KOPT-K1 (cell line): Measurements from ENCODE around the gene RUNX3.

Source experiments
- H3K27ac ChIP-seq: fragments of 200-600 bp; sonication (generic); 2 replicates; pipeline ENCODE4 v1.5.1; 2016; ENCODE audit warnings: antibody characterized with exemption, mild to moderate bottlenecking, low read depth, low read length; ENCODE audit not compliant: poor library complexity, severe bottlenecking
- H3K36me3 ChIP-seq: fragments of 200-600 bp; sonication (generic); 2 replicates; pipeline ENCODE4 v1.5.1; 2017; ENCODE audit warnings: antibody characterized with exemption, mild to moderate bottlenecking, low read length, moderate library complexity; ENCODE audit not compliant: insufficient read depth
- H3K9me3 ChIP-seq: fragments of 200-600 bp; sonication (generic); 2 replicates; pipeline ENCODE4 v1.5.1; 2017; ENCODE audit warnings: antibody characterized with exemption, low read length, mild to moderate bottlenecking; ENCODE audit not compliant: insufficient read depth, poor library complexity, severe bottlenecking

RUNX3 gene

GRCh38 chr1:24966724-24967346, 36.8 kb upstream of the RUNX3 start:
- Histone ChIP-seq H3K36me3 (0 out of 2 replicates have a peak, but pooled peaks cover 2% of the 10 kb centered on the region), H3K9me3 (no peaks in the 10 kb centered on the region), H3K27ac (peak overlapping the region; percentile 91)

DNA sequence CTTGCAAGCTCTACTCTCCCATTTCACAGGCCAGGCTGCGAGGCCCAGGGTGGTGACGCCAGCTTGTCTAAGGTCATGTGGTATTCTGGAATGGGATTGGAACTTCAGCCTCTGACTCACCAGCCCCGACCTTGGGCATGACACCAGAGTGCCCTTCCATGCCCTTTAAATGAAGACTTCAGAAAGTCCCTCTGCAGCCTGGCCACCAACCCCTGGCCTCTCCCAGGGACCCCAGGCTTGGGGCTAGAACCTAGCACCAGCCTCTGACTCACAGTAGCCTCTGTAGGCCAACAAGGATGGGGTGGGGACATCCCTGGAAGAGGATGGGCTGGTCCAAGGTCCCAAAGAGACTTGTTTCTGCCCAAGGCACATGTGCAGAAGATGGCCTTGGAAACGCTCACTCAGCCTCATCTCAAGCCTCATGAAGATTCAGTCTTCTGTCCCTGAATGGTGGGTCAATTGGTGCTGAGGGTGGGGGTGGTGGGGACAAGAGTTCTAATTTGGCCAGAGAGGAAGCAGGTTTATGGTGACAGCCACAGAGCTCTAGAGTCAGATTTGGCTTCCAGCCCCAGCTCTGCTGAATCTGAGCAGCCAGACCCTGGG, 36.1 kb upstream of the RUNX3 start:
- no peaks in the 10 kb centered on the region for H3K9me3 ChIP-seq
- H3K27ac ChIP-seq, result peak overlapping the region; percentile 91
- 0 out of 2 replicates have a peak, but pooled peaks cover 7% of the 10 kb centered on the region for H3K36me3 ChIP-seq

DNA sequence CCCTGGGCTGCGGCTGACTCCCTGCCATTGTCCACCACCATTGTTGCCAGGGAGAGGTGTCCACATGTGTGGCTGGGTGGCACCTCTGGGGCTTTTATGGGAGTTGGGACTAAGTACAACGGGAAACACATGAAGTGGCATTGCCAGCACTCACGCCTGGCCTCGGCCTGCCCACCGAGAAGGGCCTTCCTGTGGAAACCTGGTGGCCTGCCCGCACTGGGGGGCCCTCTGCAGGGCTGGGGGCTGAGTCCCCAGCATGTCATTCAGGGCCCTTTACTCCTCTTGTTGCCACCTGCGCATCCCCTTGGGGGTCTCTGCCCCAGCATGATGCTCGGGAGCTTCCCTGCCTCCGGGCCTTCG, 35.5 kb upstream of the RUNX3 start:
- Histone ChIP-seq H3K36me3 (peaks cover 7% of the 10 kb centered on the region; the same call in 1 of the 2 replicates), H3K27ac (peak overlapping the region; percentile 91), H3K9me3 (no peaks in the 10 kb centered on the region)

- Histone ChIP-seq H3K27ac (peak overlapping the region; percentile 91), H3K9me3 (no peaks in the 10 kb centered on the region), H3K36me3 (peaks cover 10% of the 10 kb centered on the region; the same call in 1 of the 2 replicates)
Observed at GRCh38 chr1:24964811-24965570, 34.9 kb upstream of the RUNX3 start.

GRCh38 chr1:24963943-24964693, 34.0 kb upstream of the RUNX3 start:
- H3K36me3 ChIP-seq, result peaks cover 11% of the 10 kb centered on the region; the same call in 1 of the 2 replicates
- no peaks in the 10 kb centered on the region for H3K9me3 ChIP-seq
- H3K27ac ChIP-seq, result peak overlapping the region; percentile 91

DNA sequence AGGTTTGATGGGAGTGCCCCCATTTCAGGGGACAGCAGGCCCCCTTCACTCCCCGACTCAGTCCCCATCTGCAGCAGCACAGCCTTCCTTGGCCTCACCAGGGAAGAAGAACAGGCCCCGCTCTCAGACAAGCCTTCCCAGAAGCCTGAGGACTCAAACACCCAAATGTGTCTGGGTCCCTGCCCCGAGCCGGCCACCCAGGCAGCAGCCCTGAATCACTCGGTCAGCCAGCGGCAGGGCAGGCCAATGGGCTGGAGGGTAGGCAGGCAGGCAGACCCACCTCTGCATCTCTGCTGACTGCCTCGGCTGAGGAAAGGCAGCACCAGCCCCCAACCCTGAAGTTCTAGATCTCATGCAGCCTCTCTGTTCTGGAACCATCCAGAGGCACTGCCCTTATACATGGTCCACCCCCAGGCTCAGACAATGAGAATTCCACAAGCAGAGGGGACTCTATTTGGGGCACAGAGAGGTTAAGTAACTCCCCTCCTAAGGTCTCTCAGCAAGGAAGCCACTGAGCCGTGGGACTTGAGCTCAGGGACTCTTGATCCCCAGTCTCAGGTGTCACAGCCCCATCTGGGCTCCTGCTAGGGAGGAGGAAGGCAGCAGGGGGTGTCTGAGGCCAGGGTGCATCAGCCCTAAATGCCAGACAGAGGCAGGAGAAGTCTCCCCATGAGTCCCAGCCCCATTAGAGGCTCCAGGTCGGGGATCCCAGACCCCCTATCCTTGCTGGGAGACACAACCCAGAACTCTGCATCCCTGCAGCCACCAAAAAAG, 33.2 kb upstream of the RUNX3 start:
- H3K27ac ChIP-seq, result peak overlapping the region; percentile 91
- no peaks in the 10 kb centered on the region for H3K9me3 ChIP-seq
- H3K36me3 ChIP-seq, result peaks cover 11% of the 10 kb centered on the region; the same call in 1 of the 2 replicates

GRCh38 chr1:24961961-24962861, 32.1 kb upstream of the RUNX3 start:
- Histone ChIP-seq H3K36me3 (peaks cover 13% of the 10 kb centered on the region; the same call in 1 of the 2 replicates), H3K27ac (peak overlapping the region; percentile 91), H3K9me3 (no peaks in the 10 kb centered on the region)

DNA sequence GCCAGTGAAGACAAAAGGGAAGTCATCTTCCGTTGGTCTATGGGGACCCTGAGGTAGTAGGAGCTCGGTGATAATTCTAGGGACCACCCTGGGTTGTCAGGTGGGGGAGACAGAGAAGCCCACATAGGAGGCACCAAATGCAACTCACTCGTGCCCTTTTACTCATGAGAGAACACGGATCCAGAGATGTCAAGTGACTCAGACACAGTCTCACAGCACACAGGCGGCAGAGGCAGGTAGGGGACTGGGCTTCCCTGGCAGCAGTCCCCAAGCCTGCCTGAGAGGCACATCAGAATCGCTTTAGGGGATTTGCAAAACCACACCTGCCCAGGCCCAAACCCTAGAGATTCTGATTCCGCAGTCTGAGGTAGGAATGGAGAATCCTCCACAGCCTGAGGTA, 31.3 kb upstream of the RUNX3 start:
- H3K27ac ChIP-seq, result no peak overlapping the region
- peaks cover 19% of the 10 kb centered on the region; the same call in 1 of the 2 replicates for H3K36me3 ChIP-seq
- H3K9me3 ChIP-seq, result no peaks in the 10 kb centered on the region

- H3K9me3 ChIP-seq, result no peaks in the 10 kb centered on the region
- H3K36me3 ChIP-seq, result peaks cover 27% of the 10 kb centered on the region; the same call in 1 of the 2 replicates
- no peak overlapping the region for H3K27ac ChIP-seq
Observed at GRCh38 chr1:24960071-24960801, 30.2 kb upstream of the RUNX3 start.

GRCh38 chr1:24959623-24959975, 29.5 kb upstream of the RUNX3 start:
- H3K27ac ChIP-seq, result no peak overlapping the region
- no peaks in the 10 kb centered on the region for H3K9me3 ChIP-seq
- H3K36me3 ChIP-seq, result peaks cover 33% of the 10 kb centered on the region; the same call in 1 of the 2 replicates

DNA sequence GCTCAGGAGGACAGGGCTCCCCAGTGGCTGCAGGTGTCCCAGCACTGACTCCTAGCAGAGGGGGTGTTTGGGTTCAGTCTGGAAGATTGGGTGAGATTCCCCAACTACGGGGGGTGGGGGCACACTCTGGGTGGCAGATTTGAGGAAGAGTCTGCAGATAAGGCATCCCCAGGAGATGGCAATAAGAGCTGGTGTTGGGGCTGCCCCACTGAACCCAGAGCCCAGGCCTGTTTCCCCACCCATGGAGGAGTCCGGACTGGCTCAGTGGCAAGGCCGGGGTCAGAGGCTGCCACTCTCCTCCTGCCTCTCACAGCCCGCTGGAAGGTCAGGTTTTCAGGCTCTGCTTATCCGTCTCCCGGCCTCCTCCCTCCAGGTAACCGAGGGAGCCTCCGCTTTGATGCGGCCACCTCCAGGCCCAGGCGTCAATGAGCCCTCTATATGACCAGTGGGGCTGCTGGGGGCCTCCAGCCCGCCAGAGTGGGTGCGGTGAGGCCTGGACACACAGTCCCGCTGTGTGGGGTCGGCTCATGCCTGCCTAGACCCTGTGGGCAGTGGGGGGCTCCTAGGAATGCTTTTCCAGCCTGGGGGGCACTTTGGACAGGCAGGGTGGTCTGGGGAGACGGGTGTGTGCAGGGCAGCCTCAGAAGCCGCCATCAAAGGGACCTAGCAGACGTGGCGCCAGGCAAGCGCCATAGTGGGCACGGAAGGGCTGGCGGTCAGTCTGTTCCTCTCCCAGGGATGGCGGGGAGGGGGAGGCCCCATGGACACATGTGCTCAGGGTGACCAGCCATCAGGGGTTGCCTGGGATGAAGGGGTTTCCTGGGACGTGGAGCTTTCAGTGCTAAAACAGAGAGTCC, 28.9 kb upstream of the RUNX3 start:
- H3K9me3 ChIP-seq, result no peaks in the 10 kb centered on the region
- no peak overlapping the region for H3K27ac ChIP-seq
- peaks cover 36% of the 10 kb centered on the region; the same call in 1 of the 2 replicates for H3K36me3 ChIP-seq
